ENCODE results near the gene OPTC.

OPTC gene

DNA sequence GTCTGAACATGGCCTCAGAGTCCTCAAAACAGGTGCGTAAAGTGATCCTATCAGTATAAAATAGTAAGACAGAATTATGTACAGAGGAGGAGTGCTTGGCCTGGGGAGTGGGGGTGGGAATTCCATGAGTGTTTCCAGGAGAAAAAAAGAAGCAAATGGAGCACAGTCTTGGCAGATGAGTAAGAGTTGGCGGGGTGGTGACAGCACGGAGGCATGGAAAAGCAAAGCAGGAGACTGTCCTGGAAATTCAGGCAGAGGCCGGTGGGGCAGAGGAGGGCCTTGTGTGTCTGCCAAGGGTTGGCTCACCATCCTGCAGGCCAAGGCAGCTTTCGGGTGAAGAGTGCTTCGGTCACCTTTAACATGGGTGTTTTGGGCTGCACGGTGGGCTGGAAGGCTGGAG, 63.4 kb downstream of the OPTC start:
- DNase-seq (ENCODE audit: insufficient read length, low spot score): no peak
- FAIRE-seq: no peak
- no peak for TF ChIP-seq SPI1 (IDR thresholded peaks at IDR 0.05; ENCODE audit: low read depth, low read length)
- TF ChIP-seq TAF1 (IDR thresholded peaks at IDR 0.05; ENCODE audit: low read depth, low read length): no peak

DNA sequence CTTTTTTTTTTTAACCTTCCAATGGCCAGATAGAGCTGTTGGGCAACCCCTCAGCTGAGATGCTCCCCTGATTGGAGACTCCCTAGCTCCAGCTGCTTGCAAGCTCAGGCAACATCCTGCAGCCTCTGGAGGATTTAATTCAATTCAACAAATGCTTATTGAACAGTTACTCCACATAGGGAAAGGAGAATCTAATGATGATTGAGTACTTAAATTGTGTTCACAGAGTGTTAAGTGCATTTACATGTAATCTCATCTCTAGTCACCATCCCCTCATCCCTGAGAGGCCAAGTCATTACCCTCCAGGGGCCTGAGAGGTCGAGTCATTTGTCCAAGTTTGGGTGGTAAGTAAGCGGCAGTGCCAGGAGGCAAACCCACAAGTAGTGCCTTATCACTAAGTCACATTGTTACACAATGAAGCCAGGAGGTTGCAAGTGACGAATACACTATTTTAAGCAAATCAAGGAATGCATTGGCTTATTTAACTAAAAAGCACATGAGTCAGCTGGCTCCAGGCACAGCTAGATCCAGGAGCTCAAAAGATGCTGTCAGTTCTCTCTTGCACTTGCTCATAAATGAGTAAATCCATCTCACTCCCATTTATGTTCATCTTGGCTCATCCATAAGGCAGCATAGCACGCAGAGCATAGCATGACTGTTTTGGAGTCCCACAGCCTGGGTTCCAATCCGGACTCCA, 64.3 kb downstream of the OPTC start:
- no peak for FAIRE-seq
- no peak for DNase-seq (ENCODE audit: insufficient read length, low spot score)
- TF ChIP-seq POLR2A (IDR thresholded peaks at IDR 0.05; ENCODE audit: low read depth, low read length) (no peak), SPI1 (IDR thresholded peaks at IDR 0.05; ENCODE audit: low read depth, low read length) (no peak), PAX5 (IDR thresholded peaks at IDR 0.05; ENCODE audit: insufficient read depth, low read length, severe bottlenecking) (no peak), POU2F2 (IDR thresholded peaks at IDR 0.05; ENCODE audit: low read depth, low read length) (no peak), TAF1 (IDR thresholded peaks at IDR 0.05; ENCODE audit: low read depth, low read length) (no peak), POLR2AphosphoS5 (IDR thresholded peaks at IDR 0.05; ENCODE audit: low read depth, low read length) (no peak)

All from GM12891 (cell line).